BJ (cell line): ENCODE measurements around the gene NRP1. TPM values are rescaled to one million over a fixed set of nuclear protein-coding genes. Genes with fewer than 3 reads are reported as not detected.

Experiments
- CTCF ChIA-PET: fragments of 350-600 bp; formaldehyde crosslinking; extraction: SDS; loops from one replicate; lab custom pipeline; 2021; ENCODE audit warnings: antibody characterized with exemption, inconsistent platforms; lab: Yijun Ruan, JAX
- POLR2A ChIA-PET: fragments of 300-600 bp; sonication (Branson Sonifier 250); formaldehyde crosslinking; extraction: SDS; loops from one replicate; lab custom pipeline; 2021; ENCODE audit warnings: antibody characterized with exemption; lab: Charles Lee
- DNase-seq: peaks from one replicate; pipeline ENCODE4 v3.0.0-alpha.2; 2011; ENCODE audit warnings: low read depth
- H3K27me3 ChIP-seq: 2 replicates; pipeline ENCODE4 v1.6.0; 2011; ENCODE audit warnings: low read length; ENCODE audit not compliant: control insufficient read depth, insufficient read depth
- H3K36me3 ChIP-seq: 2 replicates; pipeline ENCODE4 v1.5.1; 2011; ENCODE audit warnings: low read length; ENCODE audit not compliant: control insufficient read depth, insufficient read depth
- H3K4me3 ChIP-seq: 2 replicates; pipeline ENCODE4 v1.5.1; 2011; ENCODE audit warnings: low read depth, mild to moderate bottlenecking, control low read depth, low read length
- CTCF ChIP-seq: IDR thresholded peaks from 2 replicates; pipeline ENCODE4 v1.5.1; 2011; ENCODE audit warnings: low read depth, mild to moderate bottlenecking, control low read depth, inconsistent platforms, low read length, moderate library complexity; ENCODE audit not compliant: insufficient read depth
- polyA plus RNA-seq: library from polyadenylated mRNA; depleted of rRNA; stranded (reverse); fragments of >200 nt; gene quantifications from 2 replicates; pipeline ENCODE4 v1.2.3, GENCODE V29; 2011

The NRP1 gene
- polyA plus RNA-seq, 1 experiment: 141 TPM

GRCh38 chr10:33241351-33241750, 93.1 kb downstream of the NRP1 start:
- Histone ChIP-seq H3K27me3 (no peaks in the 10 kb centered on the region), H3K36me3 (peaks cover 1% of the 10 kb centered on the region), H3K4me3 (no peak overlapping the region)
- no peak for TF ChIP-seq CTCF
- CTCF ChIA-PET: no interaction called here
- POLR2A ChIA-PET: no interaction called here
- DNase-seq: no peak

- ChIA-PET CTCF (interaction anchor here (0.6 to 1.3 kb wide), 2 partner anchors 88 to 232 kb away, joined by 3 read pairs; no protein-coding TSS in a partner anchor), POLR2A (interaction anchor here (0.6 to 0.7 kb wide), 2 partner anchors 17 to 88 kb away, joined by 3 to 4 read pairs; no protein-coding TSS in a partner anchor)
- peak; percentile 81 for DNase-seq
- Histone ChIP-seq H3K27me3 (no peaks in the 10 kb centered on the region), H3K4me3 (no peak overlapping the region), H3K36me3 (peaks cover 1% of the 10 kb centered on the region)
- no peak for TF ChIP-seq CTCF
Measured at GRCh38 chr10:33240931-33241330, 93.5 kb downstream of the NRP1 start.

- H3K4me3 ChIP-seq: no peak overlapping the region
- H3K36me3 ChIP-seq: no peaks in the 10 kb centered on the region; the same call in 1 of the 2 replicates
- H3K27me3 ChIP-seq: no peaks in the 10 kb centered on the region
- ChIA-PET POLR2A (interaction anchor here (0.6 to 0.7 kb wide), 2 partner anchors 16 to 87 kb away, joined by 3 to 4 read pairs; no protein-coding TSS in a partner anchor), CTCF (interaction anchor here (0.6 to 1.3 kb wide), 3 partner anchors 47 to 231 kb away, joined by 3 read pairs; no protein-coding TSS in a partner anchor)
- no peak for TF ChIP-seq CTCF
- no peak for DNase-seq
Measured at GRCh38 chr10:33240258-33240657, 94.2 kb downstream of the NRP1 start.

- DNase-seq: no peak
- CTCF ChIA-PET: interaction anchor here (0.9 kb wide), 1 partner anchor 46 kb away, joined by 3 read pairs; no protein-coding TSS in a partner anchor
- Histone ChIP-seq H3K4me3 (no peak overlapping the region), H3K27me3 (no peaks in the 10 kb centered on the region), H3K36me3 (no peaks in the 10 kb centered on the region)
- POLR2A ChIA-PET: no interaction called here
- TF ChIP-seq CTCF: no peak
Measured at GRCh38 chr10:33239257-33239656, 95.2 kb downstream of the NRP1 start.

- POLR2A ChIA-PET: no interaction called here
- CTCF ChIA-PET: interaction anchor here (2.0 kb wide), 1 partner anchor 45 kb away, joined by 7 read pairs; no protein-coding TSS in a partner anchor
- H3K27me3 ChIP-seq: no peaks in the 10 kb centered on the region
Measured at GRCh38 chr10:33238643-33239042, 95.8 kb downstream of the NRP1 start.

More at GRCh38 chr10:33238643-33239042, 95.8 kb downstream of the NRP1 start:
- no peak for DNase-seq
- Histone ChIP-seq H3K36me3 (no peaks in the 10 kb centered on the region), H3K4me3 (no peak overlapping the region)
- no peak for TF ChIP-seq CTCF
